Activated CD4-positive, alpha-beta T cell treated with anti-CD3 and anti-CD28 coated beads, Interleukin-2, amount 10 ng/mL, durations not matched to agents 7 days and 5 days (primary cell): ENCODE measurements around the gene LTBP2. TPM values are rescaled to one million over a fixed set of nuclear protein-coding genes. Genes with fewer than 3 reads are reported as not detected.

Experiments used
- CTCF ChIA-PET: fragments of 350-600 bp; sonication (Branson Sonifier 250); formaldehyde crosslinking; loops from one replicate; lab custom pipeline; 2021; ENCODE audit warnings: antibody characterized with exemption; lab: Charles Lee
- POLR2A ChIA-PET: fragments of 350-600 bp; sonication (Branson Sonifier 250); formaldehyde crosslinking; loops from one replicate; lab custom pipeline; 2021; ENCODE audit warnings: antibody characterized with exemption; lab: Charles Lee
- DNase-seq: peaks from one replicate; pipeline ENCODE4 v3.0.0-alpha.2; 2020
- H3K27ac Mint-ChIP-seq: one replicate; pipeline ENCODE4 v1.8.0; 2021; ENCODE audit warnings: mild to moderate bottlenecking, moderate library complexity, mixed read lengths
- H3K27me3 Mint-ChIP-seq: one replicate; pipeline ENCODE4 v1.8.0; 2021; ENCODE audit warnings: mixed read lengths
- H3K36me3 Mint-ChIP-seq: one replicate; pipeline ENCODE4 v1.8.0; 2021; ENCODE audit warnings: low read depth, mixed read lengths
- H3K4me1 Mint-ChIP-seq: one replicate; pipeline ENCODE4 v1.8.0; 2021; ENCODE audit warnings: mixed read lengths
- H3K4me3 Mint-ChIP-seq: one replicate; pipeline ENCODE4 v1.8.0; 2021; ENCODE audit warnings: mild to moderate bottlenecking, moderate library complexity, mixed read lengths
- H3K9me3 Mint-ChIP-seq: one replicate; pipeline ENCODE4 v1.8.0; 2021; ENCODE audit warnings: mixed read lengths
- total RNA-seq, 2 experiments: library from RNA; stranded (reverse); gene quantifications; one replicate each; pipeline ENCODE4 v1.2.3, GENCODE V29; 2021

Gene LTBP2
- total RNA-seq, 2 experiments from 2014 or later = 0.05 to 0.12 TPM

DNA sequence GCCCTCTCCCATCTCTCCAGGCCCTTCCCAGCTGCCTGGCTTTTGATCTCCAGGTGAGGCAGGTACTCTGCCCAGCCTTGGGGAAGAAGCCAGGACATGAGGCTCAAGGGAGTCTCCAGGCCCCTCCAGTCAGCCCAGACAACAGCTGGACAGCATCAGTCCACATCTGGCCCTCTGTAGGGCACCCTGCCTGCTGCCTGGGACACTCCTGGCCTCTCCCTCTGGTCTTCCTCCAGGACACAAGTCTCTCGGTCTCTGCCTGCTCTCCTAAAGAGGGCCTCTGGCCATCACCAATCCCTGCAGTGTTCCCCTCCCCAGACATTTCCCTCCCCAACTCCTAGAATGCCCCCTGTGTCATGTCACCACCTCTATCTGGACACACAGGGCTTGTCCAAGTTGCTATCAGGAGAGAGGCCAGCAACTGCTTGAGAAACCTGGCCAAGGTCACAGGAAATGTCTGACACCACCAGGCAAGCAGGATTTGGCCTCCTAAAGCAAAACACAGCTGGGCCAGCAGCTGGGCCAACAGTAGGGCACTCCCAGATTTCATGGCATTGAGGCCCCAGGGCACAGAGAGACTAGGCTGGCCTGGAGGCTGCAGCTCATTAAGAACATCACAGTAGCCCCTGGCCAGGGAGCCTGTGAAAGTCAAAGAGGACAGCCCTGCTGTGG lies 29.0 kb downstream of the LTBP2 start:
- ChIA-PET CTCF (interaction anchor here (0.6 to 2.8 kb wide), 5 partner anchors 11 to 29 kb away, joined by 3 to 9 read pairs (median 3); partner anchors contain the start of gene LTBP2), POLR2A (no interaction called here)
- Mint-ChIP-seq H3K4me1 (peaks cover 22% of the 10 kb centered on the region), H3K36me3 (no peaks in the 10 kb centered on the region), H3K27ac (no peak overlapping the region), H3K9me3 (no peaks in the 10 kb centered on the region), H3K27me3 (no peaks in the 10 kb centered on the region), H3K4me3 (no peak overlapping the region)
- DNase-seq = no peak

DNA sequence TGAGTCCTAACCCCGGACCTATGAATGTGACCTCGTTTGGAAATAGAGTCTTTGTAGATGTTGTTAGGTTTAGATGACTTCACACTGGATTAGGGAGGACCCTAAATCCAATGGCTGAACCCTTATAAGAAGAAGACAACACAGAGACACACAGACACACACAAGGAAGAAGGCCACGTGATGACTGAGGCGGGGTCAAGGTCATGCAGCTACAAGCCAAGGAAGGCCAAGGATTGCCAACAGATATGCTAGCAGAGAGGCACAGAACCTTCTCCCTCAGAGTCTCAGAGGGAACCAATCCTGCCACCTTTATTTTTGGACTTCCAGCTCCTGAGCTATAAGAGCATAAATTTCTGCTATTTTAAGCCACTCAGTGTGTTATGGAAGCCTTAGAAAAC lies 31.8 kb downstream of the LTBP2 start:
- no peak overlapping the region for H3K4me3 Mint-ChIP-seq
- CTCF ChIA-PET = interaction anchor here (1.0 to 1.6 kb wide), 2 partner anchors 17 to 33 kb away, joined by 3 to 4 read pairs; no protein-coding TSS in a partner anchor
- no peak for DNase-seq

DNA sequence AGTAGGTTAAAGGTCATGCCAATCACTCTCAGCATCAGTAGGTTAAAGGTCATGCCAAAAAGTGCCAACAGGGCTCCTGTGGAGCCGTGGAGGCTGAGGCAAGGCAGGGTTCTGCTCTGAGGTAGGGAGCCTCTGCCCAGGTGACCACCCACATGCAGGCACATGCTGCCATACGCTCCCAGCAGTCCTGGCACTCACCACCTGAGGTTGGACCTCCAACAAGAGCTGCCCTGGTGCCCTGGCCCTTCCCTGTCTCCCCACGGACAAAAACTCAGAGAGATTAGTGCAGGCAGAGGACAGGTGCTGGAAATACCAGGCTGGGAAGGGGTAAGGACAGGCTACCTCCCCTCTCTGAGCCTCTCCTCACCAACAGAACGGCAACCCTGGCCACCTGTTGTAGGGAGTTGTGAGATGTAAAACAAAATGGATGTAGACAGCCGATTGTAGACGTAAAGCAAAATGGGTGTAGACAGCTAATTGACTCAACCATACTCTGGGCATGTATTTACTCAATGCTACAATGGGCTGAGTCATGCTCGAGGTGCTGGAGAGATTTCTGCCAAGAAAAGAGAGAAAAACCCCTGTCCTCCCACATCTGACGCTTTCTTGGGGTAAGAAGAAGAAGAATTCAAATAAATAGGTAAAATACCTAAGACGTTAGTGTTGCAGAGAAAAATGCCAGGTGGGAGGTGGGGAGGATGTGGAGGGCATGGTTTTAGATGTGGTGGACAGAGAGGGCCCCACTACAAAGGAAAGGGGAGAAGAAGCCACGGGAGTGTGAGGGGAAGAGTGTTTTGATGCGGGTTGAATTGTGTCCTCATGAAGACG lies 32.4 kb downstream of the LTBP2 start:
- H3K4me3 Mint-ChIP-seq = no peak overlapping the region
- H3K4me1 Mint-ChIP-seq = peaks cover 27% of the 10 kb centered on the region
- H3K27ac Mint-ChIP-seq = peak overlapping the region; percentile 28
- peaks cover 4% of the 10 kb centered on the region for H3K27me3 Mint-ChIP-seq
- ChIA-PET POLR2A (no interaction called here), CTCF (interaction anchor here (1.6 kb wide), 1 partner anchor 34 kb away, joined by 4 read pairs; no protein-coding TSS in a partner anchor)
- H3K9me3 Mint-ChIP-seq = no peaks in the 10 kb centered on the region
- DNase-seq = peak; percentile 15
- H3K36me3 Mint-ChIP-seq = no peaks in the 10 kb centered on the region

More for the DNA sequence above, 31.8 kb downstream of the LTBP2 start:
- peak overlapping the region; percentile 28 for H3K27ac Mint-ChIP-seq
- H3K36me3 Mint-ChIP-seq = no peaks in the 10 kb centered on the region
- POLR2A ChIA-PET = no interaction called here
- no peaks in the 10 kb centered on the region for H3K9me3 Mint-ChIP-seq
- peaks cover 22% of the 10 kb centered on the region for H3K4me1 Mint-ChIP-seq
- H3K27me3 Mint-ChIP-seq = peaks cover 4% of the 10 kb centered on the region

DNA sequence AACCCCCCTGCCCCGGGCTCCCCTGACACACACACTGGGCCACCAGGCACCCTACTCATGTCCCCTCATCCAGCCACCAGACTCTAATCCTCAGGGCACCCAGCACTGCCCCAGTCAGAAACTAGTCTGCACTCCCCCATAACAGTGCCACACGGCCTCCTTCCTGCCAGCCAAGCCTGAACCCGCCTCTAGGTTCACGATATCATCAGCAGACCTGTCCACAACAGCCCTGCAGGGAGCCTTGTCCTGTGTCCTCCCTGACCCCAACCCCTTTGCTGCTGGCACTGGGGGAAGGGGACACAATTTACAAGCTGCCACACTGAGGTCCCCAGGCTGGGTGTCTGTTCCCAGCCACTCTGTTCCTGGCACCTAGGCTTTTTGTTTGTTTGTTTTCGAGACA lies 33.6 kb downstream of the LTBP2 start:
- Mint-ChIP-seq H3K4me1 (peaks cover 37% of the 10 kb centered on the region), H3K4me3 (no peak overlapping the region), H3K36me3 (no peaks in the 10 kb centered on the region), H3K27ac (no peak overlapping the region), H3K27me3 (peaks cover 4% of the 10 kb centered on the region), H3K9me3 (no peaks in the 10 kb centered on the region)
- ChIA-PET CTCF (no interaction called here), POLR2A (no interaction called here)
- no peak for DNase-seq

DNA sequence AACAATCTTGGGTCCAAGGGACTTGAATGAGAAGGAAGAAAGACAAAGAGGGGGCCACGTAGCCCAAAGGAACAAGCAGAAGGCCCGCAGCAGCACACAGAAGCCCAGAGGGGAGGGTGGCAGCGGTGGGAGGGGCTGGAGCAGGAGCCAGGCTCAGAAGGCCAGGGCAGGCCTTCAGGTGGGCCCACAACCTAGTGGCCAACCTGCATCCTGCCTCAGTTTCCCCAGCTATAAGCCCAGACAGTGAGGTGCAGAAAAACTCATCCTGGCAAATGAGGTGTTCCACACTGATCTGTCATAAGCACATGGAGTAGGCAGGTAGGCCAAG lies 34.1 kb downstream of the LTBP2 start:
- Mint-ChIP-seq H3K27me3 (peaks cover 7% of the 10 kb centered on the region), H3K4me3 (no peak overlapping the region), H3K9me3 (no peaks in the 10 kb centered on the region), H3K36me3 (no peaks in the 10 kb centered on the region), H3K4me1 (peaks cover 38% of the 10 kb centered on the region), H3K27ac (no peak overlapping the region)
- ChIA-PET POLR2A (no interaction called here), CTCF (interaction anchor here (0.9 kb wide), 1 partner anchor 32 kb away, joined by 4 read pairs; no protein-coding TSS in a partner anchor)
- no peak for DNase-seq

DNA sequence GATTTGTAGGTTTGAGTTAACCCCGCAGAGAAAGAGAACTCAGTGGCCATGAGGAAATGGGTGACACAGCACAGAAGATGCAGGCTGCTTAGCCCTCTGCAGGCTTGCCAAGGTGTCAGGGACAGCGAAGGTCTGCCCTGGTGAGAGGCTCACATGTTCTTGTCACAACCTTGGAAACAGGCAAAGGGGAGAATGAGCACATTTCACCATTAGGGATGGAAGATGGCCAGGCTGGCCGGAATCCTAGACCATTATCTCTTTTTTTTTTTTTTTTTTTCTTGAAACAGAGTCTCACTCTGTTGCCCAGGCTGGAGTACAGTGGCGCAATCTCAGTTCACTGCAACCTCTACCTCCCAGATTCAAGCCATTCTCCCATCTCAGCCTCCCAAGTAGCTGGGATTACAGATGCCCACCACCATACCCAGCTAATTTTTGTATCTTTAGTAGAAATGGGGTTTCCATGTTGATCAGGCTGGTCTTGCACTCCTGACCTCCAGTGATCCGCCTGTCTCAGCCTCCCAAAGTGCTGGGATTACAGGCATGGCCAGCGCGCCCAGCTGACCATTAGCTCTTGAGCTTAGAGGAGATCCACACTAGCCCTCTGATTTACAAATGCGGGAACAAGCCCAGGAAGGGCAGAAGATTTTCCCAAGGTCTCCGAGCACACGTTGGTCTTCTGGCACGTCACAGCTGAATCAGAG lies 34.6 kb downstream of the LTBP2 start:
- no peak overlapping the region for H3K27ac Mint-ChIP-seq

DNA sequence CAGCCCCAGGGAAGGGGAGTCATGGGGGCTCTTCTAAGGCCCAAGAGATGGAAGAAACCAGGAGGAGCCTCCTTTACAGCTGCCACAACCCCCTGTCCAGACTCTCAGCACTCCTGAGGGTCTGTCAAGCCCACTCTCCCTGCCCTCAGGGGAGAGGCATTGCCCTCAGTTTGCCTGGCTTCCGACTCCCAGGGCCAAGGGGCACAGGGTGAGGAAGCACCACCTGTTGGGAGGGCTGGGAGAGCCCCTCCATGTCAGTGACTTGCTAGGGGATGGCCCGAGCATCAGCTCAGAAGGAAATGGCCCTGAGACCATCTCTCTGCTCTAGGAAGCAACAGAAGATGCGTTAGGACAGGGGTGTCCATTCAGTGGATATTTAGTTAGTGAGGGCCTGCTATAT lies 36.1 kb downstream of the LTBP2 start:
- H3K4me3 Mint-ChIP-seq = no peak overlapping the region
- no peak for DNase-seq
- no peaks in the 10 kb centered on the region for H3K9me3 Mint-ChIP-seq
- H3K4me1 Mint-ChIP-seq = peaks cover 46% of the 10 kb centered on the region
- ChIA-PET CTCF (interaction anchor here (1.0 kb wide), 1 partner anchor 37 kb away, joined by 3 read pairs; no protein-coding TSS in a partner anchor), POLR2A (no interaction called here)
- H3K36me3 Mint-ChIP-seq = no peaks in the 10 kb centered on the region
- no peak overlapping the region for H3K27ac Mint-ChIP-seq
- peaks cover 22% of the 10 kb centered on the region for H3K27me3 Mint-ChIP-seq

More for the DNA sequence above, 34.6 kb downstream of the LTBP2 start:
- no peaks in the 10 kb centered on the region for H3K36me3 Mint-ChIP-seq
- H3K4me3 Mint-ChIP-seq = no peak overlapping the region
- H3K4me1 Mint-ChIP-seq = peaks cover 39% of the 10 kb centered on the region
- no peak for DNase-seq
- CTCF ChIA-PET = interaction anchor here (0.9 kb wide), 1 partner anchor 32 kb away, joined by 4 read pairs; no protein-coding TSS in a partner anchor
- peaks cover 10% of the 10 kb centered on the region for H3K27me3 Mint-ChIP-seq
- POLR2A ChIA-PET = no interaction called here
- H3K9me3 Mint-ChIP-seq = no peaks in the 10 kb centered on the region

DNA sequence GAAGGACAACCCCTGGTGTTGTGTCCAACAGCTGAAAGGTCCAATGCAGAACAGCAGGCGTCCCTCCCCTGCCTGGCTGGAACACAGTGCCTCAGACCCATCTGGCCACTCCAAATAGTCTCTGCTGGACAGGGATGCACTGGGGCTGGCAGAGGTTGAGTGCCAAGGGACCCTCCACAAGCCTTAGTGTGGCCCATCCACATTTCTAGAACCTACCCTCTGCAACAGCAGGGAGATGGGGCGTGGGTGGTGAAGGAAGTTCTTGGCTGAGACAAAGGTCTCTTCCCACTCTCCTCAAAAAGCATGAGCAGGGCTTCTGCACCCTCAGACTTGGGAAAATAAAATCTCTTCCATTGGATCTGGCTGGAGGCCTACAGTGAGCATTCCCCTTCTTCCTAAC lies 36.5 kb downstream of the LTBP2 start:
- Mint-ChIP-seq H3K4me1 (peaks cover 45% of the 10 kb centered on the region), H3K27me3 (peaks cover 23% of the 10 kb centered on the region), H3K27ac (no peak overlapping the region), H3K4me3 (no peak overlapping the region), H3K36me3 (no peaks in the 10 kb centered on the region), H3K9me3 (no peaks in the 10 kb centered on the region)
- DNase-seq = no peak
- ChIA-PET POLR2A (no interaction called here), CTCF (interaction anchor here (0.9 to 1.3 kb wide), 3 partner anchors 9 to 37 kb away, joined by 3 to 5 read pairs (median 4); no protein-coding TSS in a partner anchor)

DNA sequence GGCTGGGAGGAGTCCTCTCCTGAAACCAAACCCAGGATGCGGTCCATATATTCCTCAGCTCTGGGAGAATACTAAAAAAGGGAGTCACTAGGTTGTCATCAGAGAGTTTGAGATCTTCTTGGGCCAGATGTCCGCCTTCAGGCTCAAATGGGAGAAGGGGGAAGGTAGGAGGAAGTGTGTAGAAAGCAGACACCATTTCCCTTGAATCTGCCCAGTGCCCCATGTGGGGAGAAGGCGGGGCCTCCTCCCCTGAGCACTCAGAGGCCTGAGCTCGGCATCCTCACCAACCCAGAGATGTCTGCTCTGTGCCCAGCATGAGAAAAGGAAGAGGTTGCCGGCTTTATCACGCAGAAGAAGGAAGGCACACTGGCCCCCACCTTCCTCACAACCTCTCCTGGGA lies 37.3 kb downstream of the LTBP2 start:
- H3K4me1 Mint-ChIP-seq = peaks cover 39% of the 10 kb centered on the region
- no peaks in the 10 kb centered on the region for H3K36me3 Mint-ChIP-seq
- H3K27me3 Mint-ChIP-seq = peaks cover 26% of the 10 kb centered on the region
- H3K9me3 Mint-ChIP-seq = no peaks in the 10 kb centered on the region
- no peak for DNase-seq
- H3K4me3 Mint-ChIP-seq = no peak overlapping the region
- ChIA-PET CTCF (interaction anchor here (0.9 to 2.6 kb wide), 6 partner anchors 8 to 38 kb away, joined by 3 to 7 read pairs (median 4); no protein-coding TSS in a partner anchor), POLR2A (no interaction called here)
- no peak overlapping the region for H3K27ac Mint-ChIP-seq

DNA sequence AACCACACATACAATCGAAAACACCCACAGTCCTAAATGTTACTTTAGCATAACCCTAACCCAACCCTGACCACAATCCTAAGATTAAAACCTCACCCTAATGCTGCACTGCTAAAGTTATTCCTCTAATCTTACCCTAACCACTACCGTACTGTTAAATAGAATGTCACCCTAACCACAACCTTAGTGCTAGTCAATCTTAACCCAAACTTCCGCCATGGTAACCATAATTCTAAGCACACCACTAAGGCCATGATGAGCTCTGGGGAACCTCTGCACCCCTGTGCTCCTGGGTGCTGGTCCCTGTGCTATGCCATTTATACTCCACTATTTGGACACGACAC lies 38.0 kb downstream of the LTBP2 start:
- DNase-seq = peak; percentile 18
- Mint-ChIP-seq H3K36me3 (no peaks in the 10 kb centered on the region), H3K4me3 (no peak overlapping the region), H3K4me1 (peaks cover 32% of the 10 kb centered on the region), H3K9me3 (no peaks in the 10 kb centered on the region), H3K27me3 (peaks cover 29% of the 10 kb centered on the region), H3K27ac (no peak overlapping the region)
- ChIA-PET POLR2A (no interaction called here), CTCF (interaction anchor here (0.9 to 2.6 kb wide), 5 partner anchors 11 to 39 kb away, joined by 3 to 7 read pairs (median 3); no protein-coding TSS in a partner anchor)

DNA sequence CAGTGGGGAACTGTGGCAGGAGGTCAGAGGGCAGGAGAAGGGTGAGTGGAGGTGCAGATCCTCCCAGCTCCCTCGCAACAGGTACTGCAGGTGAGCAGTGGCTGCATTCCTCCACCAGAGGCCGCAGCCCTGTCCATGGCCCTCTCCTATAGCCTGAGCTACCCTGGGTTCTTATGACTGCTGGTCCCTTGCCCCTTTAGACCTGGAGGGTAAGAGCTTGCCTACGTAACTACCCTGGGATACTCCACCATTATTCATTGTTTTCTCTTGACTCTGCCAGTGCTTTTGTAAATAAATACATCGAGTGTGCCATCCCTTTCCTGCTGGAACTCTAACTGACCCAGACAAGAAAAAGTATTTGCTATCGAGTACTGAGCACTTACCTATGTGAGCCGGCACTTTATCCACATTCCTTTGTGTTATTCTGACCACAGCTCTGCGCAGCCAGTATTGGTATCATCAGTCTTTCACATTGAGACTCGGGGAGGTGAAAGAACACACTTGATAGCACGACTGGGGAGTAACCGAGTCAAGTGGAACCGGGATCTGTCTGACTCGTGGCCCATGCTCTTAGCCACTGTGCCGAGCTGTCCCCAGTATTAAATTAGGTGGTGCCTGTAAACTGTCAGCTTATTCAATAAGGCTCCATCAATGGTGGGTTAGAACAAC lies 38.5 kb downstream of the LTBP2 start:
- H3K4me1 Mint-ChIP-seq = peaks cover 32% of the 10 kb centered on the region
- no peaks in the 10 kb centered on the region for H3K36me3 Mint-ChIP-seq
- ChIA-PET POLR2A (no interaction called here), CTCF (interaction anchor here (0.9 to 2.6 kb wide), 7 partner anchors 11 to 40 kb away, joined by 3 to 7 read pairs (median 3); no protein-coding TSS in a partner anchor)
- peaks cover 31% of the 10 kb centered on the region for H3K27me3 Mint-ChIP-seq
- no peak for DNase-seq
- H3K27ac Mint-ChIP-seq = no peak overlapping the region
- no peaks in the 10 kb centered on the region for H3K9me3 Mint-ChIP-seq
- no peak overlapping the region for H3K4me3 Mint-ChIP-seq

DNA sequence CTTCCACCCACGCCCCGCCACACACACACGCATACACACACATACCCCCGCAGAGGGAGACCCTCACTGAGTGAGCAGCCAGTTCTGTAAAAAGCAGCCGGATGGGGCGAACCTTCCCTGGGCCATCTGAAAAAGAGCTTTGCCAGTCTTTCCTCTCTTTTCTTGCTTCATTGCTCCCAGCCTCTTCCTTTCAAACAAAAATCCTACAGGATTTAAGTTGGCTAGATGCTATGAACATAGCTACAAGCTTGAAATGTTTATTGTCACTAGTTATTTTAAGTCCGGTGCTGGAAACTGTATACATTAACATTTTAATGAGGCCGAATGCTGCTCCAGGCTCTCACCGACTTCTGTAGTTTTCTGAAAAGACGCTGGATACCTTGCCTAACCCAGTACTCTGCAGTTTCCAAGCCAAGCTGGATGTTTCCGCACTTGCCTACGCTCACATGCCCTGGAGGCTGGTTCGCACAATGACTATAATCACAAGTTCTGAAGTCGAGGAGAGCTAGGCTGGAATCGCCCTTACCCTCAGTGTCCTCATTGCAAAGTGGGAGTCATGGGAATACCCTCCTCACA lies 39.2 kb downstream of the LTBP2 start:
- H3K9me3 Mint-ChIP-seq = no peaks in the 10 kb centered on the region
- H3K27ac Mint-ChIP-seq = no peak overlapping the region
- H3K27me3 Mint-ChIP-seq = peaks cover 31% of the 10 kb centered on the region
- CTCF ChIA-PET = interaction anchor here (1.0 to 2.6 kb wide), 7 partner anchors 10 to 332 kb away, joined by 3 to 7 read pairs (median 4); no protein-coding TSS in a partner anchor
- DNase-seq = no peak
- no peak overlapping the region for H3K4me3 Mint-ChIP-seq
- POLR2A ChIA-PET = no interaction called here
- no peaks in the 10 kb centered on the region for H3K36me3 Mint-ChIP-seq
- peaks cover 32% of the 10 kb centered on the region for H3K4me1 Mint-ChIP-seq
